Naive thymus-derived CD8-positive, alpha-beta T cell (primary cell): ENCODE measurements around the gene THYN1. TPM values are rescaled to one million over a fixed set of nuclear protein-coding genes. Genes with fewer than 3 reads are reported as not detected.
"Not testable (repeated sequence)": the region's sequence is repeated elsewhere in the genome, so short reads cannot be mapped to it uniquely, and the experiment has no call there.

Source experiments
- ATAC-seq, 2 donors: fragments of 150-1000 bp; cut with Tn5 transposase in 1 of 2; sonication (Bioruptor Pico), chemical (Tn5 transposase) in 1 of 2; 1 replicate in 1 of 2; 2 replicates in 1 of 2; pipeline ENCODE4 v1.10.0; 2021; ENCODE audit warnings: mild to moderate bottlenecking in 2 of 2, moderate library complexity in 2 of 2
- POLR2A ChIA-PET: fragments of 350-600 bp; sonication (Branson Sonifier 250); formaldehyde crosslinking; loops from one replicate; lab custom pipeline; 2021; ENCODE audit warnings: antibody characterized with exemption; lab: Charles Lee
- DNase-seq, 10 donors: peaks; one replicate each; pipeline versions ENCODE4 v3.0.0 to v3.0.0-alpha.2; 2020 to 2022
- H3K27ac Mint-ChIP-seq, 10 donors: one replicate each; pipeline ENCODE4 v1.8.0; 2020 to 2022; ENCODE audit warnings: mild to moderate bottlenecking in 10 of 10, mixed read lengths in 10 of 10, moderate library complexity in 4 of 10, inconsistent platforms in 1 of 10
- H3K27me3 Mint-ChIP-seq, 5 donors: one replicate each; pipeline ENCODE4 v1.8.0; 2021 to 2022; ENCODE audit warnings: mixed read lengths in 5 of 5
- H3K36me3 Mint-ChIP-seq, 3 donors: one replicate each; pipeline ENCODE4 v1.8.0; 2020 to 2022; ENCODE audit warnings: mixed read lengths in 3 of 3, mild to moderate bottlenecking in 2 of 3, inconsistent platforms in 1 of 3
- H3K4me1 Mint-ChIP-seq, 4 donors: one replicate each; pipeline ENCODE4 v1.8.0; 2021 to 2022; ENCODE audit warnings: mixed read lengths in 4 of 4
- H3K4me3 Mint-ChIP-seq, 10 donors: one replicate each; pipeline ENCODE4 v1.8.0; 2020 to 2022; ENCODE audit warnings: mild to moderate bottlenecking in 10 of 10, mixed read lengths in 10 of 10, moderate library complexity in 6 of 10, inconsistent platforms in 1 of 10
- H3K9me3 Mint-ChIP-seq, 9 donors: one replicate each; pipeline ENCODE4 v1.8.0; 2020 to 2022; ENCODE audit warnings: mixed read lengths in 9 of 9, mild to moderate bottlenecking in 3 of 9, inconsistent platforms in 1 of 9, moderate library complexity in 1 of 9
- polyA plus RNA-seq, 3 donors: library from polyadenylated mRNA; unstranded; fragments of 300-500 nt; fragmentation: Illumina TruSeq; gene quantifications; one replicate each; pipeline ENCODE4 v1.2.3, GENCODE V29; 2021
- total RNA-seq, 8 experiments: library from RNA in 2 of 8; stranded (reverse) in 2 of 8; gene quantifications; one replicate each; pipeline ENCODE4 v1.2.3 and lab custom pipeline; 2021 to 2026

Gene THYN1
- total RNA-seq (10 to 100 TPM; 79.0 to 79.6 TPM), polyA plus RNA-seq (100 to 1,000 TPM; 172 to 207 (median 197) TPM), total RNA-seq (lab: John Stamatoyannopoulos, UW) (44.8 to 80.4 (median 62.7) reads per million in 6 experiments)

DNA sequence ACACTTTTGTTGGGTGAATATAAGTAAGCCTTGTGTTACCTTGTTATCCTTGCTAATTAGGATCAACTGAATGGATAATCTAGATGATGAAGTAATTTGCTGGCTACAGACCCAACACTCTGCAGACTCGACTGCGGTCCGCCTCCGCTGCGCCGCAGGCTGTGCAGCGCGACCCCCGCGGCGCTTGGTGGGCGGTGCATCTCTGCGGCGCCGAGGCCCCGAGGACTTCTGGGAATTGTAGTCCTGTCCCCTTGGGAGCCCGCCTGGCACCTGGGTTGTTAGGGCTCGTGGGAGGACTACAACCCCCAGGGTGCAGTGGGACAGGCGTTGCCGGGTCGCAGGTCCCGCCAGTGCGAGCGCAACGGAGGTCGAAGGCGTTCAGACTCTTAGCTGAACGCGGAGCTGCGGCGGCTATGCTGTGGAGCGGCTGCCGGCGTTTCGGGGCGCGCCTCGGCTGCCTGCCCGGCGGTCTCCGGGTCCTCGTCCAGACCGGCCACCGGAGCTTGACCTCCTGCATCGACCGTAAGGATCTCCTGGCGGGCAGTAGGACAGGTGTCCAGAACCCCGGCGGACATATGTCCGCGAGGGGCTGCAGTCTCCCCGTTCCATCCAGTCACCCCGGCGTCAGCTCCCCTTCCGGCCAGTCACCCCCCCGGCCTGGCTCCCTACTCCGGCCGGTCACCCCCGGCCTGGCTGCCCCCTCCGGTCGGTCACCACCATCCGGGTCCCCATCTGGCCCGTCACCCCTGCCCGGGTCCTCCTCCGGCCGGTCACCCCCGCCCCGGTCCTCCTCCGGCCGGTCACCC is at the start of gene THYN1, which contains the start of gene ACAD8:
TSS of gene THYN1 (minus strand) at position 165 of the 806 bp plus-strand sequence. CDS start 470 bp downstream, outside the sequence.
TSS of gene ACAD8 (plus strand) at position 381 of the 806 bp plus-strand sequence. CDS start at position 414, 33 bp downstream.
- peak within 1 kb of the TSS; percentile 91 to 100 (median 96) for H3K4me3 Mint-ChIP-seq
- DNase-seq (peak; percentile 90 to 98 (median 96)), ATAC-seq (peak; percentile 98 to 99)
- peaks cover 18 to 44% (median 40%) of the 10 kb centered on the region in 4 donors for H3K4me1 Mint-ChIP-seq
- H3K36me3 Mint-ChIP-seq = peaks cover 0 to 37% (median 2%) of the 10 kb centered on the region in 3 donors
- no peaks in the 10 kb centered on the region for H3K9me3 Mint-ChIP-seq
- POLR2A ChIA-PET = interaction anchor here (0.6 to 6.3 kb wide), 8 partner anchors 9 to 296 kb away, joined by 3 to 115 read pairs (median 4); partner anchors contain the start of genes GLB1L3, IGSF9B, NCAPD3 and VPS26B
- H3K27me3 Mint-ChIP-seq = no peaks in the 10 kb centered on the region
- H3K27ac Mint-ChIP-seq = peak within 1 kb of the TSS; percentile 80 to 97 (median 94)

DNA sequence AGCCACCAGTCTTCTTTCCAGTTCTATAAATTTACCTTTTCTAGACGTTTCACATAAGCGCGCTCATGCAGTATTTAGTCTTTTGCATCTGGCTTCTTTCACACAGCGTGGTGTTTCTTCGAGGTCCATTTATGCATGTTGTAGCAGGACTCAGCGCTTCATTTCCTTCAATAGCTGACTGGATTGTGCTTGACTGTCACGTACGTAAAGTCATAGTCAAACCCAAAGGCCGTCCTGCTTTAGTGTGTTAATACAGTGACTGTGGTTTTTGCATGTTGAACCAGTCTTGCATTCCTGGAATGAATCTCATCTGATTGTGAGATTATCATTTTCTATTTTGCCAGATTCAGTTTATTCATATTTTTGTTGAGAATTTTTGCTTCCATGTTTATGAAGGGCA is 41.5 kb upstream of the THYN1 start:
- POLR2A ChIA-PET = no interaction called here
- H3K27ac Mint-ChIP-seq = peak overlapping the region in 1 of 10 donors; percentile 23

DNA sequence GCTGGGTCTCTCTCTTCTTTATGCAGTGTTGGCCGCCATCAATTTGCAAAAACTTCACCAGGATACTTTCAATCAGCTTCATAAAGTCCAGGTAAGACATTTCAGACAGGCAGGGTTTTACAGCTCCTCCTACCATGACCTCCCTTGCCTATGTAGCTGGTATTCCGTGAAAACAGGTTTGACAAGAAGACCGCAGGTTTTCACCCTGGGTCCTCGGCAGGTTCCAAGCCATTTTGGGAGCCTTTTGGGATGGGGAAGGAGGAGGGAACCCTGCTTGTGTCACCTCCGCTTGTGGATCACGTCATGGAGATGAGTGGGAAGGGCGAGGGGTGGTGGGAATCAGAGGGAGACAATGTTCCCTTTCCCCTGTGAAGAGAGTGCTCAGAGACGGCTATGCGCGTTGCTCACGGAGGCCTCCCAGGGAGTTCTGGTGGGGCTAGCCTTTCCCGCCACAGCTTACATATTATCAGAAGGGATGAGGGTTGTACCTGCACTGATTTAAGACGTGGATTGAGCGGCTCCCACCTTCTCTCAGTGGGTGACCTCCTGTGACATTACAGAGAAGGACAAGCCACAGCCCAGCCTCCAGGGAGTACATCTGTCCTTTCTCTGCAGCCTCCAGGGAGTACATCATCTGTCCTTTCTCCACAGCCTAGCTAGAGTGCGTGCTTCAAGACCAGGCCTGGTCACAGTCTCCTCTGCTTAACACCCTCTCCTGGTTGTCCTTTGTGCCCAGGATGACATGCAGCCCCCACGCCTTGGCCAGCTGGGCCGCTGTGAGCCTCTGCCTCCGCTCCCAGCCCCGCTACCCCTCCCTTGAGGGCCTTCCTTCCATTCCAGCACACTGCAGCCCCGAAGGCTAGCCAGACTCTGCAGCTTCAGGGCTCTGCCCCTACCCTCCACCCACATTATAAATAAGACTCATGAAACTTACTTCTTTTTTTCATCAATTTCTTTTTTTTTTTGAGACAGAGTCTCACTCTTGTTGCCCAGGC is 40.3 kb upstream of the THYN1 start:
- ATAC-seq (no peak), DNase-seq (no peak)
- H3K9me3 Mint-ChIP-seq = no peaks in the 10 kb centered on the region
- no peaks in the 10 kb centered on the region for H3K36me3 Mint-ChIP-seq
- no peak overlapping the region for H3K27ac Mint-ChIP-seq
- H3K4me3 Mint-ChIP-seq = no peak overlapping the region
- H3K27me3 Mint-ChIP-seq = peaks cover 0 to 4% (median 0%) of the 10 kb centered on the region in 5 donors
- POLR2A ChIA-PET = no interaction called here
- H3K4me1 Mint-ChIP-seq = peaks cover 0 to 3% (median 0%) of the 10 kb centered on the region in 4 donors

More for the DNA sequence above, 41.5 kb upstream of the THYN1 start:
- no peak overlapping the region for H3K4me3 Mint-ChIP-seq
- no peak for ATAC-seq
- H3K9me3 Mint-ChIP-seq = peaks cover 0 to 2% (median 0%) of the 10 kb centered on the region in 9 donors
- peaks cover 0 to 3% (median 0%) of the 10 kb centered on the region in 3 donors for H3K36me3 Mint-ChIP-seq
- H3K4me1 Mint-ChIP-seq = peaks cover 0 to 3% (median 0%) of the 10 kb centered on the region in 4 donors
- peaks cover 0 to 4% (median 0%) of the 10 kb centered on the region in 5 donors for H3K27me3 Mint-ChIP-seq
- DNase-seq = no peak

- POLR2A ChIA-PET = no interaction called here
- H3K9me3 Mint-ChIP-seq = no peaks in the 10 kb centered on the region
- DNase-seq (no peak), ATAC-seq (no peak)
- peaks cover 0 to 3% (median 0%) of the 10 kb centered on the region in 4 donors for H3K4me1 Mint-ChIP-seq
- no peaks in the 10 kb centered on the region for H3K36me3 Mint-ChIP-seq
- H3K27ac Mint-ChIP-seq = no peak overlapping the region
- no peak overlapping the region for H3K4me3 Mint-ChIP-seq
- peaks cover 0 to 8% (median 0%) of the 10 kb centered on the region in 5 donors for H3K27me3 Mint-ChIP-seq
These were observed 39.5 kb upstream of the THYN1 start for GRCh38 chr11:134292661-134293060.

DNA sequence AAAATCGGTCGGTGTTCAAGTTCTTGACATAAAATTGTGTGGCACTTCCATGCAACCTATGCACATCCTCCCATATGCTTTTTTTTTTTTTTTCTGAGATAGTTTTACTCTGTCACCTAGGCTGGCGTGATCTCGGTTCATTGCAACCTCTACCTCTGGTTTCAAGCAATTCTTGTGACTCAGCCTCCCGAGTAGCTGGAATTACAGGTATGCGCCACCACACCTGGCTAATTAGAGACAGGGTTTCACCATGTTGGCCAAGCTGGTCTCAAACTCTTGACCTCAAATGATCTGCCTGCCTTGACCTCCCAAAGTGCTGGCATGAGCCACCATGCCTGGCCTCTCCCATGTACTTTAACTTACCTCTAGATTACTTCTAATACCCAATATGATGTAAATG is 38.0 kb upstream of the THYN1 start:
- Mint-ChIP-seq H3K27me3 (peaks cover 0 to 8% (median 0%) of the 10 kb centered on the region in 5 donors), H3K36me3 (no peaks in the 10 kb centered on the region), H3K27ac (peak overlapping the region in 1 of 10 donors; percentile 35), H3K9me3 (no peaks in the 10 kb centered on the region), H3K4me1 (peaks cover 0 to 3% (median 0%) of the 10 kb centered on the region in 4 donors), H3K4me3 (no peak overlapping the region)
- ATAC-seq = no peak
- DNase-seq = no peak
- POLR2A ChIA-PET = no interaction called here

GRCh38 chr11:134290646-134291045 is 37.5 kb upstream of the THYN1 start:
- DNase-seq (no peak), ATAC-seq (no peak)
- Mint-ChIP-seq H3K27ac (no peak overlapping the region), H3K27me3 (peaks cover 0 to 8% (median 0%) of the 10 kb centered on the region in 5 donors), H3K9me3 (no peaks in the 10 kb centered on the region), H3K36me3 (no peaks in the 10 kb centered on the region), H3K4me3 (no peak overlapping the region), H3K4me1 (peaks cover 0 to 3% (median 0%) of the 10 kb centered on the region in 4 donors)
- POLR2A ChIA-PET = no interaction called here

GRCh38 chr11:134289789-134290188 is 36.6 kb upstream of the THYN1 start:
- POLR2A ChIA-PET = no interaction called here
- H3K9me3 Mint-ChIP-seq = no peaks in the 10 kb centered on the region
- DNase-seq (no peak), ATAC-seq (no peak)
- no peak overlapping the region for H3K4me3 Mint-ChIP-seq
- H3K36me3 Mint-ChIP-seq = no peaks in the 10 kb centered on the region
- peaks cover 0 to 3% (median 0%) of the 10 kb centered on the region in 4 donors for H3K4me1 Mint-ChIP-seq
- no peak overlapping the region for H3K27ac Mint-ChIP-seq
- peaks cover 0 to 8% (median 0%) of the 10 kb centered on the region in 5 donors for H3K27me3 Mint-ChIP-seq

DNA sequence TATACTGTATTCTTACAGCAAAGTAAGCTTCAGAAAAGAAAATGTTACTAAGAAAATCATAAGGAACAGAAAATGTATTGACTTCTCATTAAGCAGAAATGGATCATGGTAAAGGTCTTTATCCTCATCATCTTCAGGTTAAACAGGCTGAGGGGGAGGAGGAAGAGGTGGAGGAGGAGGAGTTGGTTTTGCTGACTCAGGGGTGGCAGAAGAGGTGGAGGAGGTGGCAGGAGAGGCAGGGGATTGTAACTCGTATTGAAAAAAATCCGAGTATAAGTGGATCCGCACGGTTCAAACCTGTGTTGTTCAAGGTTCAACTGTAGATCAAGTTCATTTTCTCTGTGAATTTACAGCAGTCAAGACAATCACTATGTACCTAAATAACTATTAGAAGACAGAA is 36.0 kb upstream of the THYN1 start:
- POLR2A ChIA-PET = no interaction called here
- ATAC-seq = no peak
- Mint-ChIP-seq H3K9me3 (no peaks in the 10 kb centered on the region), H3K4me3 (no peak overlapping the region), H3K4me1 (peaks cover 0 to 3% (median 0%) of the 10 kb centered on the region in 4 donors), H3K27me3 (peaks cover 0 to 8% (median 0%) of the 10 kb centered on the region in 5 donors), H3K27ac (no peak overlapping the region), H3K36me3 (no peaks in the 10 kb centered on the region)
- no peak for DNase-seq

- H3K4me3 Mint-ChIP-seq = no peak overlapping the region
- no peaks in the 10 kb centered on the region for H3K9me3 Mint-ChIP-seq
- H3K4me1 Mint-ChIP-seq = peaks cover 0 to 3% (median 0%) of the 10 kb centered on the region in 4 donors
- DNase-seq (no peak), ATAC-seq (no peak)
- no peaks in the 10 kb centered on the region for H3K36me3 Mint-ChIP-seq
- no peak overlapping the region for H3K27ac Mint-ChIP-seq
- H3K27me3 Mint-ChIP-seq = peaks cover 0 to 8% (median 0%) of the 10 kb centered on the region in 5 donors
- POLR2A ChIA-PET = no interaction called here
These were observed 35.3 kb upstream of the THYN1 start for GRCh38 chr11:134288486-134288885.

GRCh38 chr11:134287561-134287960 is 34.4 kb upstream of the THYN1 start:
- Mint-ChIP-seq H3K9me3 (no peaks in the 10 kb centered on the region), H3K27me3 (peaks cover 0 to 8% (median 0%) of the 10 kb centered on the region in 5 donors), H3K27ac (no peak overlapping the region), H3K4me3 (no peak overlapping the region), H3K4me1 (peaks cover 0 to 3% (median 0%) of the 10 kb centered on the region in 4 donors), H3K36me3 (no peaks in the 10 kb centered on the region)
- ATAC-seq (no peak), DNase-seq (no peak)
- POLR2A ChIA-PET = no interaction called here

DNA sequence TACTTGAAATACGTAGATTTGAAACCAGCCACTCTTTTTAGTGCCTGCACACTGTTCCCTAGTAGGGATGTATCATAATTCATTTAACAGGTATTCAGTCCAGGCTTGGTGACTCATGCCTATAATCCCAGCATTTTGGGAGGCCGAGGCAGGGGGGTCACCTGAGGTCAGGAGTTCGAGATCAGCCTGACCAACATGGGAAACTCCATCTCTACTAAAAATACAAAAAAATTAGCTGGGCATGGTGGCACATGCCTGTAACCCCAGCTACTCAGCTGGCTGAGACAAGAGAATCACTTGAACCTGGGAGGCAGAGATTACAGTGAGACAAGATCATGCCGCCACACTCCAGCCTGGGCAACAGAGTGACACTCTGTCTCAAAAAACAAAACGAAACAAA is 31.2 kb upstream of the THYN1 start:
- DNase-seq, H3K36me3 Mint-ChIP-seq, H3K27ac Mint-ChIP-seq, ATAC-seq, H3K4me3 Mint-ChIP-seq, POLR2A ChIA-PET, H3K4me1 Mint-ChIP-seq, H3K9me3 Mint-ChIP-seq: not testable (repeated sequence)
- peaks cover 0 to 19% (median 0%) of the 10 kb centered on the region in 5 donors for H3K27me3 Mint-ChIP-seq
